IPS DF 4.7 (cell line): ENCODE measurements around the gene CDH26.

Experiments
- DNase-seq: peaks from one replicate; pipeline ENCODE4 v3.0.0-alpha.2; 2013; ENCODE audit warnings: low spot score; ENCODE audit errors: extremely low read depth

CDH26 gene

DNA sequence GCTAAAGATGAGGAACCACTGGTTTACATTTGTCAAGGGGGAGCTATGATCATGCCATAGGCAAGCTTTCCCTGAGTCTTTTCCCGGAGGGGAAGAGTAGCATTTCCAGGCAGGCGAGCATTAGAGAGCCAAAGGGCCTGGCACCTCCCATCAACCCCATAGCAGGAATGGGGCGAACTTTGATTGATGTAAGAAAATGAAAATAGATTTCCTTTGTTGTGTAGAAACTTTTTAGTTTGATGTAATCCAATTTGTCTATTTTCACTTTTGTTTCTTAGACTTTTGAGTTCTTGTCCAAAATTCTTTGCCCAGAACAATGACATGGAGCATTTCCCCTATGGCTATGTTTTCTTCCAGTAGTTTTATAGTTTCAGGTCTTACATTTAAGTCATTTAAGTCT is 85.2 kb downstream of the CDH26 start:
- DNase-seq = no peak

DNA sequence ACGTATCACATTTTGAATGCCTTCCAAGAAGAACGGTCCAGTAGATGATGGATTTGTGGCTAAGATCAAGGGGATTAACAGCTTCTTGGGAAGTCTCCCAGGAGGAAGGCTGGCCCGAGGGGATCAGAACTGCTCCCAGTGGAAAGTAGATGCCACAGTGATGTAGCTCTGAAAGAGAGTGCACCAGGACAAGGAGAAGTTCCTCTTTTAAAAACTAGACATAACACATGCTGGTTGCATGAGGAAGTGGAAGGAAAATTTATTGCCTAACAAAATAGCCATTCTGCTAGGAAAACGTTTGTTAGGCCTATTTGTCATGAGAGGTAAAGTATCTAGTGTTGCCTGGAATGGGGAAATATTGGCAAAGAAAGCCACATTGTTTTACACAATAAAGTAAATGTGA is 87.8 kb downstream of the CDH26 start:
- no peak for DNase-seq

DNA sequence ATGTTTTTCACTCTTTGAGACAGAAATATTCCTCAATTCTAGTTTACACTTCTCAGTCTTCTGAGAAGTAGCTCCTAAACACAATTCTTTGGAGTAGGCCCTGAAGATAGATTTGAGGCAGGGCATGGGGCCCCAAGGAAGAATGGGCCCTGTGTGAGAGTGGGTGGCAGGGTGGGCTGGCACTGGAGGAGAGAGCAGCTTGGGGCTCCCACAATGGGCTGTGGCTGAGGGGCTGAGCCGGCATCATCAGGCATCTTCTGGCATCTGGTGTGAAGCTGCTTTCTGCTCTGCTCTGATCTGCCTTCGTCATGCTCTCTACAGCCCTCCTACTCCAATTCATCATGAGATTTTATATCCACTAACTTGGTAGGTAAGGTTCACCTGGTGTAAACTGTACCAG is 88.2 kb downstream of the CDH26 start:
- DNase-seq = no peak

DNA sequence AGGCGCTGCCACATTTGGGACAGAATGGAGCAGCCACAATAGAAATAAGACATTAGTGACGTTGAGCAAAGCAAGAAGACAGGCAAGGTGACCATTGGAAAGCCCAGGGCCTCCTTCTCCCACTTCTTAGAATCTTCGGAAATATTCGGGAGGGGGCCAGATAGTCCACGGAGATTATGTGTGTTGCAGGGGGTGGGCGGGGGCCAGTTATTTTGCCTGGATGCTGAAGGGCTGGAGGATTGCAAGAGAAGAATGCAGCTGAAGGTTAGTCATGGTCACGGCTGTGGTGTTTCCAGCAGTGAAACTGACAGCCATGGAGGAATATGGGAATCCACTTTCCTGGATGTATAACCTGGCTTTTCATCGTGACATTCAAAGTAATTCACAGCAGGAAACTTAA is 88.6 kb downstream of the CDH26 start:
- no peak for DNase-seq

DNA sequence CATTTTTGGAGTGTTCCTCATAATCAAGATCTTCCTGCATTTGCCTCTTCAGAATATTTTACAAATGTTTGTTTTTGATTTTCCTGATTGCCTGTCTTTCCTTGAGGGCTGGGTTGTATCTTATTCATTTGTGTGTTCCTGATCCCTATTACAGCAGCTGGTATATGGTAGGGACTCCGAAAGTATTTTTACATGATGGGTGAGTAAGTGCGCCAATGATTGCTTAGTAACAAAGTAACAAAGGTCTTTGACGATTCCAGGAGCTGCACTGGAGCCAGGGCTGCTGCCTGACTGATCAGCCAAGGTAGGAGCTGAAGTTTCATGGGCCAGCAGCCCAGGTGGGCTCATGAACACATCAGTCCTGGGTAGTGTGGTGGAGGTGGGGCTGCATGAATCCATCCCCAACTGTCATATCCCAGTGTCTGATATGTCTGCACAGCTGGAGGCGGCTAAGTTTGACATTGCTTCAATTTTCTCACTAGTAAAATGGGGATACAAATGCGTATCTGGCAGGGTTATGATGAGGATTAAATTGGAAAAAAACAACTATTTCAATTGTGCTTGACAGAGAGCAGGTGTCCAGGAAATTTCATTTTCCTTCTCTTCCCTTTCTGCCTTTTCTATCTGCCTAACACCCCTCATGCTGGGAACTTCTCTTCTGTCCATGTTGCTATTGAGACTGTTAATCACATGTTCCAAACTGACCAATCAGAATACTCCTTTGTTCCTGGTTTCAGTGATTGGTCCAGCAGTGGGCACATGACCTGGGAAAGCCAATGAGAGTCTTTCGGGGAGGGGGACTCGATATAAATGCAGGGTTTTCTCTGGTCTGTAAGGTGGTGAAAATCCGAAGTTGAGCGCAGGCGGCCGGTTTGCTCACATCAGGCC is 90.7 kb downstream of the CDH26 start:
- no peak for DNase-seq

DNA sequence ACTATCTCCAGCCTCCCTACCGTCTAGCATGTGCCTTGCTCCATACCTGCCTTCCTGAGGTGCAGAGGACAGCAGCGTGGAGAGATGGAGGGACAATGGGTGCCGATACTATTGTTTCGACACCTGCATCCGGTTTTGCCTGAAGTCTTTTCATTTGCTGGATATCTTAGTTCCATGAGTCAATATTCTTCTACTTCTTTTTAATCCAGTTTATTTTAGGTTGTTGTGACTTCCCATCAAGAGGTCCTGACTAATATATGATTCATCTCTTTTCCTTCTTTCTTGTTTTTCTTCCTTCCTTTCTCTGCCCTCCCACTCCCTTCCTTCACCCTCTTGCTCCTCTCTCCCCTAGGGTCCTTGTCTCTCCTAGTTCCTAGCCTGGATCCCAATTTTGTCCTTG is 91.4 kb downstream of the CDH26 start:
- DNase-seq = no peak

DNA sequence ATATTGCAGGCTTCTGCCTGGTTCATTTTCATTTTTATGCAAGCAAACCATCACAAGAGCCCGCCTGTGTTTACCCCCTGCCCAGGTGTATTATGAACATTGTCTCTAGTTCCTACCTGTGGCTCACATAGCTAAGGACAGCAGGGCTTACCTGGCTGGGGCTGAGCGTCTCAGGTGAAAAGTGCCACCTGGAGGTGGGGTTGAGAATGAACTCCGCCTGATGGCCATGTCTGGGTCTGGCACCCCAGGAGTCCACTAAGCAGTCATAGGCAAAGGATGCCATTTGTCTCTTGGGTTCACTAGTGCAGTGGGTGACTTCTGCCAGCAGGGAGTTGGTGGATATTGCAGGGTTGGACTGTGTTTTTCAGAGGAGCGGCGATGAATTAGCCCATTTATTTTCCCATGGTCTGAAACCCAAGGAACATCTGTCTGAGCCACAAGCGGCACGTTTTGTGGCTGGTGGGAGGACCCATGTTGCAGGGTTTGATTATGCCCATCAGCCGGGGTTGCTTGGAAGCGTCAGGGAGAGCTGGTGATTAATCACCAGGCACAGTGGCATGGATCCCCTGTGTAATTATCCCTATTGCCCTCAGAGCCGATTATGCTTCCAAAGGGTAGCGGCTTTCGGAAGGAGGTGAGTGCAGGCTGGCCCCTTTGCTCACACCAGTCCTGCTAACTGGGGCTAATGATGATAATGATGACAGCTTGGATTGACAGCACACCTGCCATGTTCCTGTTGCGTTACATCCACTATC is 92.1 kb downstream of the CDH26 start:
- DNase-seq = peak; percentile 58

DNA sequence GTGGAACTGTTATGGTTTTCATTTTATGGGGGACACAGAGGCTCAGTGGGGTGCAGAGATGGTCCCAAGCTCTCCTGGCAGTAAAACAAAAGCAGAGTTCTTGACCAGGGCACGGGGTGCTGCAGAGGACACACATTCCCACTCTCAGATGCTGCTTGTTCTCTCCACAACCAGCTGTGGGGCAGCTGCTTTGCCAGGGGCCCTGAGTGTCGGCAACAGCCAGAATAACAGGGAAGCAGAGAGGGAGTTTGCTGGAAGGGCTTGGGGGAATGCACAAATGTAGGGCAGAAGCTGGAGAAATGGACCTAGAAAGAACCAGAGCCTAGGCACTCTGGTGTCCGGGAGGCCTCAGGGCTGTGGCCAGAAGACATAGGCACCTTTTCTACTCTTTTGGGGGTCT is 93.7 kb downstream of the CDH26 start:
- DNase-seq = no peak

DNA sequence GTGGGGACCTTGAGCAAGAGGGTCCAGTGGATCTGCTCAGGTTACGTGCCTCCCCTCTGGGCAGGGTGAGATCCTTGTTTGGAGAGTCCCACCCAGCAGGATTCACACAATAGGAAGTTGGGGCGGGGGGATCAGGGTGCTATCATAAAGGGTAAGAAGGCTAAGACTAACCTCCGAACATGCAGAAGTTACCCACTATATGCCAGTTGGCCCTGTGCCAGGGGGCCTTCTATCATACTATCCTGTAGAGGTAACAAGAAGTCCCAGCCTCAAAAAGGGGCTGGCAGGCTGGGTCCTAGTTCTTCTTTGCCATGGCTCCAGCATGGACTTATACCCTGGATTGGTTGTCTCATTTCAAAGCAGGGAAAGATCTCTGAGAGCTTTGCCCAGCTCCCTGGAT is 94.1 kb downstream of the CDH26 start:
- no peak for DNase-seq

DNA sequence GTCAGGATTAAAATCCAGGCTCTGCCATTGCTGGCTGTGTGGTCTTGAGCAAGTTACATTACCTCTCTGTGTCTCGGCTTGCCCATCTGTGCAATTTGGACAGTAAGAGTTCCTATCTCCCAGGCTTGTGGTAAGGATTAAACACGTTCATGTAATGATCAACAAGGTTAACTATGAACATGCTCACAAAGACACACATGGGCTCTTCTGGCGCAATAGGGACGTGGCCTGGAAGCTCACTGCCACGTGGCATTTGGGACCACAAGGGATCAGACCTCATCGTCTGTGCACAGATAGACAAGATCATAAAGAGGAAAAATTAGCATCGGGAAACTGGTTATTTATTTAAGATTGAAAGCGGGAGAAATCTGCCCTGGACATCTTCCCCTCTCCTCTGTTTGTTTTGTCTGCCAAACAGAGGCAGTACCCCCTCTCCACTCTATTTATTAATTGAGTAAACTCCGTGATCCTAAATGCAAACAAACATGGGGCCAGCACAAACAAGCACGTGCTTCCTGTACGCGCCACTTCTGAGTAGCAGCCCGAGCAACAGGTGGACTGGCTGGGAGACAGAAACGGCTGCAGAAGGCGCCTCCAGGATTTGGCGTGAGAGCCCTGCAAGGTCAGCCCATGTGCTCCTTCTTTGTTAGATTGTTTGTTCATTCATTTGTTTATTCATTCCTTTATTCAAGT is 95.0 kb downstream of the CDH26 start:
- no peak for DNase-seq

DNA sequence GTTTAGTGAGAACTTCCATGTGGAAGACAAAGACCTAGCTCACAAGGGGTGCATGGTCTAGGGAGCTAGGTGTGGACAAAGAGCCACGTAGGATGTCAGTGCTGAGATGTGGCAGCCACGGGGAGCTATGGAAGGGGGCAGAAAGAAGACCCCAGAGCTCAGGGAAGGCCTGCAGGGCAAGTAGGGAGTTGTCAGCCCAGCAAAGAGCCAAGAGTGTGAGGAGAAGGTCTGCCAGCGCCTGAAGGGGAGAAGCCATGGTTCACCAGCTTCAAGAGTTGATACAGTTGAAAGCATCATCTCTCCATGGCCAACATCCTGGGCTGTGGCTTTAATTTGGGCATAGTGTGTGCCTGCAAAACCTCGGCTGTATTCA is 95.6 kb downstream of the CDH26 start:
- no peak for DNase-seq

DNA sequence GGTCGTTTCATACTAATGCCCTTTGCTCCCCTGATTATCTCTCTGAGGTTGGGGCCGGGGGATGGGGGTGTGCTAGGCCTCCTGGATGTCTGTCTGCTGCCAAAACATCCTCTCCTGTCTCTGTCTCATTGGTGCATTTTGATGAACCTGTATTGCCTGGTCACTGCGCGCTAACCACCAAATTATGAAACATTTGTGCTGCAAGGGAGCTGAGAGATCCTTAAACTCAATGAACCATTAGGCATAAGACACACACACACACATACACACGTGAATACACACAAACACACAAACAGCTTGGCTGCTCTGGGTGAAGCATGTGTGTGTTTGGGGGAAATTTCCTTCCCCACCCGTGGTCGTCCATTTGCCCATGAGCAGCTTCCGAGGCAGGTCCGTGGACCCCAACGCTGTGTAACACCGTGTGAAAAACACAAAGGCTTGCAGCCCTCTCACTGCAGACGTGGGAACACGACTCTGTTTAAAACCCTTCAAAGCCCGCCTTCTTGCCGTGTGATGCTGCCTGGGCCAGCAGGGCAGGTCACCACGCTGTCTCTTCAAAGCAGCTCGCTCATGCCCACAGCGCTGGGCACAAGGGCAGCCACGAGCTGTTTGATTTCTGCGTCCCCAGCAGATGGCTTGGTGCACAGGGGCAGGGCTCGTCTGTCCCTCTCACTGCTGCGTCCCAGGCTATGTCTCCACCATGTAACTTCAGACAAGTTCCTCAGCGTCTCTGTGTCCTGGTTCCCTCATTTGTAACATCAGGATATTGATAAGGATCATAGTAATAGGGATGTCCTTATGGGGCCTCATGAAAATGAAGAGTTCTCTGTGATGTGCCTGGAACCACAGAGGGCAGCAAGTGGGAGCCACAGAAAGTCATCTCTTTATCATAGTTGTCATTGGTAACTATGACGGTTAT is 96.8 kb downstream of the CDH26 start:
- DNase-seq = no peak

DNA sequence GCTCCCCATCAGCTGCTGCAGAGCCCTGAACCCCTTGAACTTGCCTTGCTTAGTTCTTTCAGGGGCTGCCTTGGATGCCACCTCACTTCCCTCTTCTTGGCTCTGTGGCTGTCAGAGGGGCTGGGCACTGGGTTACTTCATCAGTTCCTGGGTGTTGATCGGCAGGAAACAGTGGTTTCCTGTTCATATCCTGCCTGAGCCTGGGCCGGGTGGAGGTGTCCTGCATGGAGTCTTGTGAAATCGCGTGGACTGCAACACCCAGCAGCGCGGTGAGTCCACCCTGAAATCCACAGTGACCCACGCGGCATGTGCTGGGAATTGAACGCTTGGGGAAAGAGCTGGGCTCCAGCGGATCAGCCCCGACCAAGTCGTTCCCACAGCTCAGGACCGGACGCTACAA is 97.5 kb downstream of the CDH26 start:
- no peak for DNase-seq

DNA sequence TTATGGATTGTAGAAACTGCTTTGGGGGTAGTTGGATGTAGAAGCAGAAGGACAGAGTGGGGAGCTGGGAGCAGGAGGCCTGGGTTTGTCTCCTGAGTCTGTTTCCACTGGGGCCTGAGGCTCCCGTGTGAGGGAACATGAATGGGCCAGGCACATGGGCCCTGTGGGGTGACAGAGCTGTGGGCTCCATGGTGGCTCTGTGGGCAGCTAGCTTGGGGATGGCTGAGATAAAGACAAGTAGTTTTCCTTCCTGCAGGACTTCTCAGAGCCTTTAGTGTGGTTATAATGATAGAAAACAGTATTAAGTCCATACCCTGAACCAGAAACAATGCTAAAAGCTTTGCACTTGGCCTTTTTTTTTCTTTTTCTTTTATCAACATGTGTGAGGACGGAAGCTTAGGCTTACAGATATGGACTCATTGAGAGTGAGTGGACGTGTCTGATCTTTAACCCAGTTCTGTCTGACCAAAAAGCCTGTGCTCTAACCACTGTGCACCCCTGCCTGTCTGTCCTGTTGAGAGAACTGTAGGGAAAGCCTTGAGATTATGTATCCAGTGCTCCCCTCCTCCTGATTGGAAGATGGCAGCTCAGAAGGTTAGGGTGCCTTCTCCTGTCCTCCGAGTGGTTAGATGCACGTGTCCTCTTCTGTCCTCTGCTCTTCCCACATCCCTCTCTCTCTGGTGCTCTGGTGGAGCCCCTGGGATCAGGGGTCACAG is 98.3 kb downstream of the CDH26 start:
- no peak for DNase-seq

DNA sequence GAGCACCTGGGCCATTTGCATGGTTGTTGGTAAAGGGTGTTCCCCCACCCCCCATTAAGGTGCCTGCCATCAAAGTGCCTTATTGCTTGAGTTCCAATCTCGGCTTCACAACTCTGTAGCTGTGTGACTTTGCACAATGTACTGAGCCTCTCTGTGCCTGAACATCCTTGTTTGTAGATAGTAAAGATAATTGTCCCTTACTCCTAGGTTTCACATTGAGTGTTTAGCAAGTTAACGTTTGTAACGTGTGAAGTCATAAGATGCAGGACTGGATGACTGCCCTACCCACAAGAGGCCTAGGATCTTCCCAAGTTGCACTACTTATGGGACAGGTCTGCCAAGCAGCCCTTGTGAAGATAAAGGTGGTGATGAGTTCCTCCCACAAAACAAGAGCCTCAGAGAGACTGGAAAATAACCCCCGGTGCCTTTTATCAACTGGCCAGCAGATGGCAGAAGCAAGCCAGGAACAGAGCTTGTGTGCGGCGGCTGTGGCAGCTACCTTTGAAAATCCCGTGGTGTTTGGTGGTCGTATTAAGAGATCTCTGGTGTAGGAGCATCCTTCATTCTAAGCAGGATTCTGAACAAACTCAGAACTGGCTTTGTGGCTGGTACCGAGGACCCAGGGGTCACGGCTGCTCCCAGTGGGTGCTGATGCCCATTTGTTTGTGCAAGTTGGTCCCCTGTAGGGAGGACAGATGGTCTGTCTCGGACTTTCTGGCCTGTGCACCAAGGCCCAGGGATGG is 99.1 kb downstream of the CDH26 start:
- DNase-seq = peak; percentile 72

DNA sequence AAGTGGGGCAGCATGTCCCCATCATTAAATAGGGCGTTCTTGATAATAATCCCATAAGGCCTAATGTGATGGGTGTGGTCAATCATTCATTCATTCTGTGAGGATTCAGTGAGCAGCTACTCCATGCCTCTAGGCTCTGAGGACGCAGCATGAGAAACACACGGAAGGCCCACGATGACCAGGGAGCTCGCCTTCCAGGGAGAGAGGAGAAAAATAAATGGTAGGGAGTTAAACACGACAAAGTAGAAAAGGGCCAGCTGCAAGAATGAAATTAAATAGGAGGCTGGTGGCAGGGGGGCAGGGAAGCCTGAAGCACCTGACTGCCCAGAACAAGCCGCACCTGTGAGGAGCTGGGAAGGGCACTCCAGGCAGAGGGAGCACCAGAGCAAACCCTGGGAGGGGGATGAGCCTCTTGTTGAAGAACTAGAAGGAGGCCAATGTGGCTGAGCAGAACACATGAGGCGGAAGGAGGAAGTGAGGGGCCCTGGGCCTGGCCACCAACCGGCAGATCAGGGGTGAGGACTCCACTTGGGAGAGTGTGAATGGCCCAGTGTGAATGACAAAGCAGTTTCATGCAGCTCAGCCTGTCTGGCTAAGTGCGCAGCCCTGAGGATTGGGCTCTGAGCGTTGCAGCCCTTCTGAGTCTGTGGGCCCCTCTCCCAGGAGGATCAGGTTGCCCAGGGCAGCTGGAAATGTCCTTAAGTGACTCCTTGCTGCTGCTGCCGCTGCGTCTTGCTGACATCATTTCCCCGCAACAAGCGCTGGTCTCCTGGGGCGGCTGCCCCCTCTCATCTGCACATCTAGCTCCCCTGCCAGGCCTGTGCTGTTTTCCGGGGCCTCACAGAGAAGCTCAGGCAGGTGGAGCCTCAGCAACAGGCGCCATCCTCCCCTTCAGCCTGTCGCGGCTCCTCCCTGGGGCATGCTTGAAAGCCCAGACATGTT is 99.9 kb downstream of the CDH26 start:
- no peak for DNase-seq

DNA sequence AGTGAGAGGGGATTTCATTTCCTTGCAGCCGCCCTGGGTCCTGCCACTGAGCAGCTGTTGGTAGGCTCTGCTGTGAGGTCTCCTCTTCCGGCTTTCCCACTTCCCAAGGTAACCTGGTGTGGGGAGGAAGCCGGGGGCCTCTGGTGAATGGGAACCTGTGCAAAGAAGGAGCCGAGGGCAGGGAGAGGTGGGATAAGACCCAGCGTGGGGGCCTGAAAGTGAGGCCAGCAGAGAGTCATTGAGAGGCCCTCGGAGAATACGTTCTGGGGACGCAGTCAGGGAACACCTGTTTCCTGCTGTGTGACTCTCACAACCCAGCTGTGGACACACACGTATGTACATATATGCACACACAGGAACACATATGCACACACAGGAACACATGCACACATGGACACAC is 100.7 kb downstream of the CDH26 start:
- no peak for DNase-seq

DNA sequence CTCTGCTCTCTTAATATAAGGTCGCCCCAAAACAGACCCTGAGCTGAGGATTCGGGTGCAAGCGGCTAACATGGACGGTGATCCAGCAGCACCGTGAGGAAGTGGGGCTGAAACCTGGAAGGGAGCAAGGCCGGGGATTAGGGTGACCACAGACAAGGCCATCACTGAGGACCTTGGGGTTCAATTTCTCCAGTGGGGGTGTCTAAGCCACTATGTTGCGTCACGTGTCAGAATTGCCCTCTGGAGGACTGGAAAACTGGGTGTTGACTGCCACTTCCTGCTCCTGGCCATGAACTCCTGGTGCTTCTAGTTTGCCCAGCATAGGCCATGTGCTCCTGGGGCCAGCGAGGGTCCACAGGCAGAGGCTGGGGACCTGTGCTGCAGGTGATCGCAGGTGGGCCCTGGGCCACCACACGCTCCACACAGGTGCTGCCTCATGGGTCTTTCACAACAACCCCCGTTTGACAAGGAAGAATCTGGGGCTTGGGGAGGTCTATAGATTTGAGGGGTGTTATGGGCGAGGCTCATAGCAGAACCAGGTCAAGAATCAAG is 101.9 kb downstream of the CDH26 start:
- DNase-seq = no peak
